Lung (tissue), 12 donors: ENCODE results near the gene IL1RAPL1. TPM values are rescaled to one million over a fixed set of nuclear protein-coding genes. Genes with fewer than 3 reads are reported as not detected.

Source experiments
- ATAC-seq: fragments of 200-7000 bp; cut with Tn5 transposase; one replicate; pipeline ENCODE4 v1.9.1; 2020; ENCODE audit warnings: moderate number of reproducible peaks; ENCODE audit not compliant: insufficient read depth, low FRiP score
- DNase-seq, 3 donors: peaks; one replicate each; pipeline ENCODE4 v3.0.0-alpha.2; 2013 to 2017
- H3K27ac ChIP-seq, 2 donors: one replicate each; pipeline ENCODE4 v1.5.1; 2013; ENCODE audit warnings: mild to moderate bottlenecking in 2 of 2, moderate library complexity in 2 of 2, control low read depth in 1 of 2, inconsistent platforms in 1 of 2, low read depth in 1 of 2, low read length in 1 of 2
- H3K27me3 ChIP-seq, 3 donors: one replicate each; pipeline ENCODE4 v1.5.1; 2013; ENCODE audit warnings: low read length in 2 of 3; ENCODE audit not compliant: control insufficient read depth in 3 of 3, insufficient read depth in 3 of 3
- H3K36me3 ChIP-seq, 4 donors: one replicate each; pipeline ENCODE4 v1.5.1; 2013; ENCODE audit warnings: low read length in 4 of 4, mild to moderate bottlenecking in 1 of 4, moderate library complexity in 1 of 4; ENCODE audit not compliant: control insufficient read depth in 4 of 4, insufficient read depth in 4 of 4
- H3K4me1 ChIP-seq, 5 donors: one replicate each; pipeline ENCODE4 v1.5.1; 2013; ENCODE audit warnings: low read length in 5 of 5, mild to moderate bottlenecking in 2 of 5, moderate library complexity in 1 of 5; ENCODE audit not compliant: control insufficient read depth in 5 of 5, insufficient read depth in 5 of 5
- H3K4me3 ChIP-seq: one replicate; pipeline ENCODE4 v1.5.1; 2013; ENCODE audit warnings: mild to moderate bottlenecking, control low read depth, moderate library complexity
- H3K9ac ChIP-seq, 2 donors: one replicate each; pipeline ENCODE4 v1.5.1; 2013; ENCODE audit warnings: low read length in 2 of 2, control low read depth in 1 of 2; ENCODE audit not compliant: insufficient read depth in 1 of 2
- H3K9me3 ChIP-seq, 4 donors: one replicate each; pipeline ENCODE4 v1.5.1; 2013; ENCODE audit warnings: low read length in 3 of 4, mild to moderate bottlenecking in 1 of 4, moderate library complexity in 1 of 4; ENCODE audit not compliant: control insufficient read depth in 4 of 4, insufficient read depth in 3 of 4
- WGBS, 2 donors: extraction: QIAGEN DNeasy Blood & Tissue Kit; methylation state at CpG; one replicate each; pipeline ENCODE4 v1.1.7; 2013; 5-methylcytosine and 5-hydroxymethylcytosine counted together
- polyA plus RNA-seq, 2 donors: library from polyadenylated mRNA; stranded (reverse); fragments of 200-250 nt; gene quantifications; one replicate each; pipeline ENCODE4 v1.2.1, GENCODE V29; 2013
- total RNA-seq, 2 donors: library from RNA; depleted of rRNA in 1 of 2; stranded (reverse); fragments of >200 nt in 1 of 2; gene quantifications; one replicate each; pipeline ENCODE4 v1.2.1, GENCODE V29; 2014 to 2021
- TF ChIP-seq, protein P1 (sequence below): IDR thresholded peaks from 2 replicates; pipeline ENCODE4 v1.5.1; 2012; ENCODE audit warnings: mild to moderate bottlenecking; ENCODE audit errors: control extremely low read depth, extremely low read depth
- donor health status: control.
- donor health status: control.
- donor health status: Bipolar disorder and iron deficiency.
- donor health status: healthy.
- donor health status: DM: yes; HTN: yes; CAD: no.

The IL1RAPL1 gene
- total and polyA plus RNA-seq, 4 donors, result 2.2 TPM; not detected in 3

DNA sequence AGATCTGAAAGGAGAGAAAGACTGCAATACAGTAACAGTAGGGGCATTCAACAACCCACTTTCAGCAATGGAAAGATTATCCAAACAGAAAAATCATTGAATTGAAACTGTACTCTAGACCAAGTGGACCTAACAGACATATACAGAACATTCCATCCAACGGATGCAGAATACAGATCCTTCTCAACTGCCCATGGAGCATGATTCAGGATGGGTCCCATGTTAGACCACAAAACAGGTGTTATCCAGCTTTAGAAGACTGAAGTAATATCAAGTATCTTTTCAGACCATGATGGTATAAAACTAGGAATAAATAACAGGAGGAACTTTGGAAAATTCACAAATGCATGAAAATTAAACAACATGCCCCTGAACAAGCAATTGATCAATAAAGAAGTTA lies 1060.9 kb downstream of the IL1RAPL1 start:
- TF ChIP-seq, protein P1, sequence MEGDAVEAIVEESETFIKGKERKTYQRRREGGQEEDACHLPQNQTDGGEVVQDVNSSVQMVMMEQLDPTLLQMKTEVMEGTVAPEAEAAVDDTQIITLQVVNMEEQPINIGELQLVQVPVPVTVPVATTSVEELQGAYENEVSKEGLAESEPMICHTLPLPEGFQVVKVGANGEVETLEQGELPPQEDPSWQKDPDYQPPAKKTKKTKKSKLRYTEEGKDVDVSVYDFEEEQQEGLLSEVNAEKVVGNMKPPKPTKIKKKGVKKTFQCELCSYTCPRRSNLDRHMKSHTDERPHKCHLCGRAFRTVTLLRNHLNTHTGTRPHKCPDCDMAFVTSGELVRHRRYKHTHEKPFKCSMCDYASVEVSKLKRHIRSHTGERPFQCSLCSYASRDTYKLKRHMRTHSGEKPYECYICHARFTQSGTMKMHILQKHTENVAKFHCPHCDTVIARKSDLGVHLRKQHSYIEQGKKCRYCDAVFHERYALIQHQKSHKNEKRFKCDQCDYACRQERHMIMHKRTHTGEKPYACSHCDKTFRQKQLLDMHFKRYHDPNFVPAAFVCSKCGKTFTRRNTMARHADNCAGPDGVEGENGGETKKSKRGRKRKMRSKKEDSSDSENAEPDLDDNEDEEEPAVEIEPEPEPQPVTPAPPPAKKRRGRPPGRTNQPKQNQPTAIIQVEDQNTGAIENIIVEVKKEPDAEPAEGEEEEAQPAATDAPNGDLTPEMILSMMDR, result no peak
- no peak overlapping the region for H3K27ac ChIP-seq
- no peaks in the 10 kb centered on the region for H3K36me3 ChIP-seq
- ATAC-seq (no peak), DNase-seq (no peak)
- peaks cover 0 to 6% (median 0%) of the 10 kb centered on the region in 4 donors for H3K9me3 ChIP-seq
- no peaks in the 10 kb centered on the region for H3K27me3 ChIP-seq
- H3K9ac ChIP-seq, result no peak overlapping the region
- no peaks in the 10 kb centered on the region for H3K4me1 ChIP-seq
- 79 to 100% methylated on average over 1 of the region's 1 CpG for WGBS, 2 donors
- H3K4me3 ChIP-seq, result no peak overlapping the region

DNA sequence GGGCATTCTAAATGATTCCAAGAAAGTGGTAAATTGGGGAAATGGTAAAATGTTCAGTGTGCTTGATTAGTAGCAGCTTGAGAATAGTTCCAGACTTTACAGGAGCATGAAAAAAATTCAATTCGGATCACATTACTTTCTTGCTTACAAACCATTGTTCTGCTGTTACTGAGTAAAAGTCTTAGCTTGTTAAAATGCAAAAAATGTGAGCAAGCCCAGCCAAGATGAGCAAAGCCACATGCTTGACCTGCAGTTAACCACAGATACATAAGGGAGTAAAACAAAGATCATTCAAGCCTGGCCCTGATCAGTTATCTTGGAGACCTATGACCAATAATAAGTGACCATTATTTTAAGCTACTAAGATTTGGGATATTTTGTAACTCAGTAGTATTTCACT lies 1065.2 kb downstream of the IL1RAPL1 start:
- no peak for ATAC-seq
- TF ChIP-seq, protein P1, result no peak
- 32 to 75% methylated on average over 1 of the region's 1 CpG for whole genome bisulfite sequencing, 2 donors

DNA sequence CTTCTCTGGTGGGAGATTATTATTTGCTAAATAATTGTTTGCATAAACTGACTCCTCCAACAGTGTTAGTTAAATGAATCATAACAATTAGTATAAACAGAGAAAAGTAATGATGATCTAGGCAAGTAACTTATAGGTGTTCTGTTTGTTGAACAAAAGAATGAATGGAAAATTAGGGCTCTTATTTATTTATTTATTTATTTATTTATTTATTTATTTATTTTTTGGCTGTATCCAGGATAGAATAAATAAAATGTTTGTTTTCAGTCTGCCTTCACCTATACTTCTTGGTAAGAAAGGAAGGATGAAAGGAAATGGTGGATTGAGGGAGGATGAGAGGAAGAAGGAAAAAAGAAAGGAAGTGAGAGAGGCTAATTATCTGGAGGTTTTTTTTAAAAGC lies 1066.5 kb downstream of the IL1RAPL1 start:
- no peak overlapping the region for H3K27ac ChIP-seq
- DNase-seq (no peak), ATAC-seq (no peak)
- no peak overlapping the region for H3K9ac ChIP-seq
- H3K9me3 ChIP-seq, result no peaks in the 10 kb centered on the region
- H3K27me3 ChIP-seq, result no peaks in the 10 kb centered on the region
- TF ChIP-seq, protein P1, result no peak
- no peak overlapping the region for H3K4me3 ChIP-seq
- no peaks in the 10 kb centered on the region for H3K4me1 ChIP-seq
- H3K36me3 ChIP-seq, result no peaks in the 10 kb centered on the region

More for the DNA sequence above, 1065.2 kb downstream of the IL1RAPL1 start:
- Histone ChIP-seq H3K4me3 (no peak overlapping the region), H3K4me1 (no peaks in the 10 kb centered on the region), H3K9ac (no peak overlapping the region), H3K36me3 (no peaks in the 10 kb centered on the region), H3K27ac (no peak overlapping the region), H3K9me3 (no peaks in the 10 kb centered on the region), H3K27me3 (no peaks in the 10 kb centered on the region)
- peak in 2 of 3 donors; percentile 30 to 37 for DNase-seq

- Histone ChIP-seq H3K27me3 (no peaks in the 10 kb centered on the region), H3K4me3 (no peak overlapping the region), H3K9me3 (no peaks in the 10 kb centered on the region), H3K4me1 (no peaks in the 10 kb centered on the region), H3K27ac (no peak overlapping the region), H3K9ac (no peak overlapping the region), H3K36me3 (no peaks in the 10 kb centered on the region)
- TF ChIP-seq, protein P1, result no peak
- ATAC-seq (no peak), DNase-seq (no peak)
- WGBS, 2 donors, result 61 to 82% methylated on average over 4 of the region's 4 CpGs
Measured at GRCh38 chrX:29659911-29660310, 1072.7 kb downstream of the IL1RAPL1 start.
